PC-9 (cell line): Measurements from ENCODE around the gene NAA15.

Experiments
- EZH2 ChIP-seq: fragments of 200-600 bp; sonication (generic); IDR thresholded peaks from 2 replicates; pipeline ENCODE4 v1.8.0; 2017; ENCODE audit warnings: antibody characterized with exemption, low read depth
- TF ChIP-seq, protein P1 (sequence below): fragments of 200-600 bp; sonication (generic); conservative IDR thresholded peaks from 2 replicates; pipeline ENCODE4 v1.6.1; 2017; ENCODE audit warnings: mixed run types, antibody characterized with exemption, mild to moderate bottlenecking, moderate library complexity

GRCh38 chr4:139312552-139313332 lies 11.4 kb downstream of the NAA15 start:
- no peak for TF ChIP-seq EZH2
- TF ChIP-seq, protein P1, sequence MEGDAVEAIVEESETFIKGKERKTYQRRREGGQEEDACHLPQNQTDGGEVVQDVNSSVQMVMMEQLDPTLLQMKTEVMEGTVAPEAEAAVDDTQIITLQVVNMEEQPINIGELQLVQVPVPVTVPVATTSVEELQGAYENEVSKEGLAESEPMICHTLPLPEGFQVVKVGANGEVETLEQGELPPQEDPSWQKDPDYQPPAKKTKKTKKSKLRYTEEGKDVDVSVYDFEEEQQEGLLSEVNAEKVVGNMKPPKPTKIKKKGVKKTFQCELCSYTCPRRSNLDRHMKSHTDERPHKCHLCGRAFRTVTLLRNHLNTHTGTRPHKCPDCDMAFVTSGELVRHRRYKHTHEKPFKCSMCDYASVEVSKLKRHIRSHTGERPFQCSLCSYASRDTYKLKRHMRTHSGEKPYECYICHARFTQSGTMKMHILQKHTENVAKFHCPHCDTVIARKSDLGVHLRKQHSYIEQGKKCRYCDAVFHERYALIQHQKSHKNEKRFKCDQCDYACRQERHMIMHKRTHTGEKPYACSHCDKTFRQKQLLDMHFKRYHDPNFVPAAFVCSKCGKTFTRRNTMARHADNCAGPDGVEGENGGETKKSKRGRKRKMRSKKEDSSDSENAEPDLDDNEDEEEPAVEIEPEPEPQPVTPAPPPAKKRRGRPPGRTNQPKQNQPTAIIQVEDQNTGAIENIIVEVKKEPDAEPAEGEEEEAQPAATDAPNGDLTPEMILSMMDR = no peak
